Stimulated activated CD4-positive, alpha-beta T cell treated with anti-CD3 and anti-CD28 coated beads, Interleukin-12 subunit alpha, Interleukin-12 subunit beta, amount 100 ng/mL, for 4 hours (primary cell): ENCODE results near the gene FHIP1B.

Experiments used
- DNase-seq: peaks from one replicate; pipeline ENCODE4 v3.0.0-alpha.2; 2020

FHIP1B gene

DNA sequence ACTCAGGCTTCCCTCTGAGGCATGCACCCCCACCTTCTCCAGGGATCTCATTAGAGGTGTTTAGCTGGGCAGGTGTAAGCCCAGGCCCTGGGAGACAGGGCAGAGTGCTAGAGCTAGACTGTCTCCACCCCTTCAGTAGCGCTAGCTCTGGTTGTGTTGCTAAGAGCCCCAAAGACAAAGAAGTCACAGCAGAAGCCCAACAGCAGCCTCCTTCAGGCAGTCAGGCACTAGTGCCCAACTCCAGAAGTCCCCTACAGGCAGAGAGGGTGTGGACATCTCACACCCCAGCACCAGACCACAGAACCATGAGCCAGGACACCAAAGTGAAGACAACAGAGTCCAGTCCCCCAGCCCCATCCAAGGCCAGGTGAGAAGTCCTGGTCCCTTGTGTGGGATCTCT lies 4.5 kb upstream of the FHIP1B start, which contains the start of gene CNGA4:
Gene CNGA4 (plus strand): TSS at position 188 of the 400 bp plus-strand sequence. CDS start 118 bp downstream, at position 306.
- DNase-seq: no peak

DNA sequence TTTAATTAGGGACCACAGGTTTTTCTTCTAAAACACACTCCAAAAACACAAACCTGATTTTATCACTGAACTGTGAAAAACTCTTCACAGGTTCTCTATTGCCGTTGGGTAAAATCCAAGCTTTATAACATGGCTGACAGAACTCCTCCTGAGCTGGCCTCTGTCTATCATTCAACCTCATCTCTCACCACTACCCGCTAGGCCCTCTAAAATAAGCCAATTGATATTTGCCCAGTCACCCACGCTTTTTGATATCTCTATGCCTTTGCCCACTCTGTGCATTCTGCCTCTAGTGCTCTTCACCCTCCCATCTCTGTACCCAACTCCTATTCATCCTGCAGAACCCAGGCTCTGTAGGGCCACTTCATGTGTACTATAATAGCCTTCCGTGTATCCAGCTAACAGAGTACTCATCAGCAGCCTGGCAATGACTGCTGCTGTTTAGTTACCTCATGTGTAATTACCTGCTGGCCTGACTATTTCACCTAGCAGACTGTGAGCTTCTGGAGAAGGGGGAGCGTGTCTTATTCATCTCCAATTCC lies 3.4 kb upstream of the FHIP1B start:
- DNase-seq: no peak

DNA sequence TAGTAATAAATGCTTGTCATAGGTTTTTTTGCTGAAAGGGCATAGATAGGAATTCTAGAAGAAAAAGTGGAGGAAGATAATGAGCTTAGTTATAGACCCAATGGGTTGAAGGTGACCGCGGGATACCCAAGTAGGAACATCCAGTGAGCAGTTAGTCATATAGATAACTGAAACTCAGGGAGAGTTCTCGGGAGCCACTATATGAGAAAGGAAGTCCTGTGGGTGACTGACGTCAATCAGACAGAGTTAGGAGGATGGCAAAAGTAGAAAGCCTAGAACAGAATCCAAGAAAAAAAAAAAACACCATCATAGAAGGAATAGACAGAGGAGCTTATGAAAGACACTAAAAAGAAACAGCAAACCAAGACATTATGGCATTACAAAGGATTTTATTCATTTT lies 2.8 kb upstream of the FHIP1B start:
- no peak for DNase-seq

DNA sequence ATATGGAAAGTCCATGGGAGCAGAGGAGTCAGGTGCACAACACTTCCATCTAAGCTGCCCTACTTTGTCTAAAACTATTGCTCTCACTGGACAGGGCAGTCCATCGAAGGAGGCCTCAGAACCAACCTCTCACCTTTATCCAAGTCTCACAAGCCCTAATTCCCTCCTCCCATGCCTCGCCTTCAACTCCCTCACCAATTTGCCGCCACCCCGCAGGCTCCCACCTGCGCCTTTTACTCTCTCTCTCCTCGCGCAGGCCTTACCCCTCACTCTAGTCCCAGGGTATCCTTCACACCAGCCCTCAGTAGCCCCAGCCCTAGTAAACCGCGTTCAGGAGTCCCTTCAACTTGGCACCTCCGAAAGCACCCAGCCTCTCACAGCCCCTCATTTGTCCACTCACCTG lies 451 bp downstream of the FHIP1B start:
- DNase-seq: no peak

DNA sequence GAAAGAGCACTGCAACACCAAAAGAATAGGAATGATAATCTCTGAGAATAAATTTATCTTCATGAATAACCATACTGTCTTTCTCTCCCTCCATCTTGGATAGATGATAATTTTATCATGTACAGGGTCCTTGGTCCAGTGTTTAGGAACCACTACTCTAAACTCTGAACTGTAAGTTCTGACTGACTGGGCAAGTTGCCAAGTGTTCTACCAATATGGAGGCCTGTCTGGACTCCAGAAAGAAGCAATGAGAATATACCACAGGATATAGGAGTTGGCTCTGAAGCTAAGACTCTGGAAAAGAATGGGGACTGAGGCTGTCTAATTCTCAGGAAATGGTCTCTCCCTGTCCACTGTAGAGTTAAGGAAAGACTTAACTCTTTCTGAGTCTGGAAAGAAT lies 1.5 kb downstream of the FHIP1B start:
- no peak for DNase-seq

DNA sequence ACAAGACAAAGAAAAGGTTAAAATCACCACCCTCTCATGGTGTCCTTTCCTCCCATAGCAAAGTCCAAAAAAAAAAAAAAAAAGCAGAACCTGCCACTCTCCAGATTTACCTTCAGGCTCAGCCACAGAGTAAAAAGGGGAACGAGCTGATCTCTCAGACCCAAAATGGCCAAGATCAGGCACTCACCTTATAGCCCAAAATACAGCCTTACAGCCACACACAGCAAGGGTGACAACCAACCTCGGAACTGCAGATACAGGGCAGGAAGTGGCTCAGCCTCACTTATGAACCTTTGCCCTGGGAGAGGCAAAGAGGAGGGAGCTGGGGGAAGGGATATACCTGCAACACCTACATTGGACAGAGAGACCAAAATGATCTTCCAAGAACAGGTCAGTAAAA lies 4.5 kb downstream of the FHIP1B start:
- DNase-seq: no peak

DNA sequence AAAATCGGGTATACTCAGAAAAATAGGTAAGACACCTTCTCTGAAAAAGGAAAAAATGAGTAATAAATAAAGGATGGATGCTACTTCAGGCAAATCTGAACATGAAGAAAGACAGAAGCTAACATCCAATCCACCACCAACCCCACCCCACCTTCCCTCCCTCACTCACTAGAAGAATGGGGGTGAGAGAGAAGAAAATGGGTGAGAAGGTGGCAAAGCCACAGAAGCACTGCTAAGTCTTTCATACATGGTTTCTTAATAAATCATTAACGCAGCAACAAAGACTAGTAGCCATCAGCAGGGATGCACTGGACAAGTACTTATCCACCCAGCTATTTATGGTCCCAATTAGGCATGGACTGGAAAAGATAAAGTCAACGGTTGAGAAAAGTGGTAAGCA lies 5.9 kb downstream of the FHIP1B start:
- DNase-seq: no peak

DNA sequence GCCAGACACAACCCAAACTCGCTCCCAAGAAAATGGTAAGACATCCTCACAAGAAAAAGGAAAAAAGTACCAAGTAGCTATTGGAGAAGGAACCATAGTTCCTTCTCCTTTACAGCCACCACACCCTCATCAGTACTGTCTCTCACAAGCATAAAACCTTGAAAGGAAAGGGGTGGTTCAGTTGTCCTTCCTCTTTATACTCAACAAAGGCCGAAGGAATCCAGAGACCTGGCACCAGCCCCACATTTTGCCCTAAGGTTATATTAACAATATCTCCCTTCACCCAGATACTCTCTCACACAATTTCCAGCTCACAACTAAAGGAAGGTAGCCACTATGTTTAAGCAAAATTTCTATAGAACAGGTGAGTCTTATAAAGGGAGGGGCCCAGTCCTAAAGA lies 8.5 kb downstream of the FHIP1B start:
- DNase-seq: no peak

DNA sequence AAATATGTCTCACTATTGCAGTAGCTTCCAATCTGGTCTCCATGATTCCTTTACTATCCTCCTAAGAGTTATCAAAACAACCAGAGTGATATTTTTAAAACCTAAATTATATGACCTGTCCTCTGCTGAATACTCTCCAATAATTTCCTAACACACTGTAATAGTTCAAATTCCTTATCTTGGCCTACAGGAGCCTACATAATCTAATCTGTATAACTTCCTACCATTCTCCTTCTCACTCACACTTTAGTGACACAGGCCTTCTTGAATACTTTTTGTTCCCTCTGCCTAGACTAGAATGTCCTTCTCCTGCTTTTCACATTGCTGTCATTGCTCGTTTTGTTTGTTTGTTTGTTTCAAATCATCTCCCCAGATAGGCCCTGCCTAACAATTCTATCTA lies 9.4 kb downstream of the FHIP1B start:
- no peak for DNase-seq

DNA sequence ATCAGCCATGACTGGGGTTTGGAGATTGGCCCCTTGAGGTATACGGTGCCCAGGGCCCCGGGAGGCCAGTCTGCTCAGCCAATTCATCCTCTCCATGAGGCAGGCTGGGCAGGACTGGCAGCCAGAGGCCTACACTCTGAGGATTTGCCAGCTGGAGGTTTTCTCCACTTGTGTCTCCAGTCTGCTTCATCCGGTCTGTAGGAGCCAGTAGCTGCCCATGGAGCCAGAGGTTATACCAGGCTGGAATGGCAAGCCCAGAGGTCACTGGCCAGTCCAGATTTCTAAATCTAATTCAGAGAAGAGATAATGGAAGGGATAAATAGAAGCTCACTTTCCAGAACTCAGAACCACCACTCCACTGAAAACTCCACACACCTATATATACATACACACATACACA lies 10.0 kb downstream of the FHIP1B start:
- DNase-seq: no peak

DNA sequence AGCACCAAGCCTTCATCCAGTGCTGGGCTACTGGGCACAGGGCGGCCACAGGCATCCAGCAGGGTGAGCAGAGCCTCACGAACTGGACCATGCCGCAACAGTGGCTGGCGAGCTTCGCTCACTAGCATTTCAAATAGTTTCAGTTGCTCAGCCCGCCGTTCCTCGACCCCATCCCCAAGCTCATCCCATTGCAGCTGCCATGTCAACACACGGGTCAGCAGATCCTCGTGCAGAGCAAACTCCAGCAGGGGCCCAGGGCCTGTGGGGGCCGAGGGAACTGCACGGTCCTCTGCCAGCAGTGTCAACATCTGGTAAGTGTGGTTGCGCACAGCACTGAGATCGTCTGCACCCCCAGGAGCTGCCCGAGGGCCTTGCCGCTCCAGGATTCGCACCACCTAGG lies 10.6 kb downstream of the FHIP1B start:
- DNase-seq: no peak

DNA sequence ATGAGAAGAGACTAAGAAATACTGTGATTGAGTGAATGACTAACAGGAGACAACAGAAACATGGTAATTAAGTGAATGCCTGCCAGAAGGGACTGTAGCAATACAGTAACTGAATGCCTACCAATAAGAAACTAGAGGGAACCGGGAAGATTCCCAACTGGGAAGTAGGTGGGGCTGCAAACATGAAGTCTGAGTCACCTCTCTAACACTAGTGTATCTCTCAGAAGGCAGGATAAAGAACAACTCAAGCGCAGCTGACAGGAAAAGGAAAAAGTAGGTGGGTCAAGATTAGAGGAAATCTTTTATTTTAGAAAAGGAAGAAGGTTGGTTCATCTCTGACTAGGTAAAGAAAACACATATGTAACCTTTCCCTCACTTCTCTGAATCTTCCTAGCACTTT lies 15.1 kb downstream of the FHIP1B start:
- no peak for DNase-seq

DNA sequence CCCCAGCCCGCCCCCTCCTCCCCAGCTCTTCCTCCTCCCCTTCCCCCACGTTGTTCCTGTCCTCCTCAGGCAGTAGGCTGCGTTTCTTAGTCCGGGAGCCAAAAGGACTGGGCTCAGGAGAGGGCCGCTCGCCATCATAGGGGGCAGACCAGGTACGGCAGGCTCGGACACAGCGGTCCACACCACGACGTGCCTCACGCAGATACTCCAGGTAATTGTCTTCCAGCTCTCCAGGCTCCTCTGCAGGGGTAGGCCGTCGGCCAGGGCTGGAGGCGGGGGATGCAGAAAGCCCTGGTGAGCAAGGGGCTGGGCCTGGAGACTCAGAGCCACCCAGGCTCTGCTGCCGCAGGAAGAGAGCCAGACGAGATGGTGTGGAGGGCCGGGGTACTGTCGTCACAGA lies 16.7 kb downstream of the FHIP1B start:
- DNase-seq: no peak

DNA sequence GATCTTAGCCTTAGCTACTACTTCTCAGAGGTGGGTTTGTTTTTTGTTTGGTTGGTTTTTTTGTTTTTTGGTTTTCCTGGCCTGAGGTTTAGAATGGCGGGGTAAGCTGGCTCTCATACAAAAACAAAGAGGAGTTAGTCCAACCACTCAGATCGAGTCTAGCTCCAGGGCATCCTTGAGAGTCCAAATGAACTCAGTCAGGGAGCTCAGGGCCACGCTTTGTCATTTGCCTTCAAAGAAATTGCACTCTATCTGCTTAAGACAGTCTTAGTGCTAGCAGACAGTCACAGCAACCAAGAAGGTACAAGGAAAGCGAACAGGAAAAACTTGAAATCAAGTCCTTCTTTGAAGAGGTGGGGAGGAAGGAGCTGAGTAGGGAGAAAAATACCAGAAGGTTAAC lies 17.9 kb downstream of the FHIP1B start:
- no peak for DNase-seq

DNA sequence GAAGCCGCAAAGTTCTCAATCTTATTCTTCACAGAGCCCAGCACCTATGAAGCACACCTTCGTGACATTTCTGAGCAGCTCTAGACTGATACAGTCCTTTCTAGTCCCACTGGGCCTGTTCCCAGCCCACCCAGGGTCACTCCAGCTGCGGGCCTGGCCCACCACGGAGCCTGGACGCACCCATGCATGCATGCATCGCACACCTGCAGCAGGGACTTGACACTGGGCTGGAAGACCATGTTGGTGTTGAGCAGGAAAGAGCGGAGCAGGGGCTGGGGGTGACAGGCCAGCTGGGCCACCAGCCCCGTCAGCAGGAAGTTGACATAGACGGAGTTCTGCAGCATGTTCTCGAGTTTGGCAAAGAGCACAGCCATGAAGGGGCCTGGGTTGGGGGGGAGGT lies 19.9 kb downstream of the FHIP1B start:
- no peak for DNase-seq

DNA sequence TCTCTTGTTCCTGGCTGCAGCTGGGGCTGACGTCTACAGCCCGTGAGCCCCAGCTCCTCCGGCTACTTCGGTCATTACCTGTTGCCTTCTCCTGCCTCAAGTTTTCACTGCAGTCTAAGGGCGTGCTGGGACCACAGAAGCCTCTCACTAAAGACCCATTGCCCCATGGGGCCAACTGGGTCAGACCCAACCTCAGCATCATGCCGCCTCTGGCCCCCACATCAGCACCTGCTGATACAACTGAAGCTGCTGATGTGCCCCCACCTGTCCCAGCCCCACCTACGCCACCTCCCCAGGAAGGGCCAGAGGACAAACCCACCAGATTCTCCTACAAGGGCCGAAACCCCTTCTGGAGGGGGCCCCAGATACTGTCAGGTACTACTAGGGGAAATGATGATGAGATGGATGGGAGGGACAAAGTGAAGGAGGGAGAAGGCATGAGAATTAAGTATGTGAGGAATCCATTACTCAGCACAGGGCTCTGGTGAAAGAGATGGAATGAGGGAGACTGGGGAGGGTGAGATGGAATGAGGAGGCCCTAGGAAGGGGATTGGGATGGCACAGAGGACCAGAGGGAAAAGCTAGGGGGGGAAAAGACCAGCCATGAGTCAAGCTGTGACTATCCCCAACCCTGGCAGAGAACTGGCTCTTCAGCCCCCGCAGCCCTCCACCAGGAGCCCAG lies 24.0 kb downstream of the FHIP1B start:
- DNase-seq: no peak

DNA sequence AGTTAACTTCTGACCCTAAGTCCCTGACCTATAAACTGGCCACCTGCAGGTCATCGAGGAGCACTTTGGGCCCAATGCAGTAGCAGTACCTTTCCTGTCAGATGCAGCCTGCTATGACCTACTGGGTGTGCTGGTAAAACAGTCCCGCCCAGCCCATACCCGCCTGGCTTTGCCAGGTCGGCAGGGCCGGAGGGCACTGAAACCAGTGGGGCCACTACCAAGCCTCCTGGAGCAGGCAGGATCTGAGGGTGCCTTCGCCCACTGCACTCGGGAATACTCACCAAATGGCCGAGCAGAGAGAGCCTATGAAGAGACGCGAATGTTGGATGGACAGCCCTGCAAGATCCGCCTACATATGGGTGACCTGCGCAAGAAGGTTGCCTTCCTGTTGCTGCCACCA lies 24.6 kb downstream of the FHIP1B start:
- no peak for DNase-seq

DNA sequence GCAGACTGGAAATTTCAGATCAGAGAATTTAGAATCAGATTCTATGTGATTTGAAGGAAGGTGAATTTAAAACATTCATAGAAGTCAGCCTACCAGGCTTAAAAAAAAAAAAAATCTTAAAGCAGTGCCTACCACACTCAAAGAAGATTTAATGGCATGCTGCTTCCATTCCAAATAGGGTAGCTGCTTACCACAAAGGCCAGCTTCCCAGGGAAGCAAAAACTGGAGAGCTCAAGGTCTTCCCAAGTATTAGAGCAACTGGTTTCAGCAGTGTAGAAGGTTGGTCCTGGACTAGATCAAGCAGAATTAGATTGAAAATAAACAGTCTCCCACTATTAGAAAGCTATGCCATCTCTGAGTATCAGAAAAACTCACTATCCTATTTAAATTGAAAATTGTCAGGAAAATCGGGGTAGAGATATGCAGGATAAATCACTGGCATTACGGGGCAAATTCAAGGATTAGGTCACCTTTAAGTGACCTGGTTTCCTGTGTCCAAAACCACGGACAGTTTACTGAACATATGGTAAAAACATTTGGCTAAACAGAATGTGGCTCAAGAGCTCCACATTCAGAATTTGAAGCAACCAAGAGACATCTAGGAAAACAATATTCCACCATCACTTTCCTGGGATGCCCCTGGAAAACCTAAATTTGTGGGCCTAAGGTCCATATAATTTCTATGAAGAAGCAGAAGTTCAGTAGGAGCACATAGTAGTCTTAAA lies 27.8 kb downstream of the FHIP1B start:
- DNase-seq: no peak

DNA sequence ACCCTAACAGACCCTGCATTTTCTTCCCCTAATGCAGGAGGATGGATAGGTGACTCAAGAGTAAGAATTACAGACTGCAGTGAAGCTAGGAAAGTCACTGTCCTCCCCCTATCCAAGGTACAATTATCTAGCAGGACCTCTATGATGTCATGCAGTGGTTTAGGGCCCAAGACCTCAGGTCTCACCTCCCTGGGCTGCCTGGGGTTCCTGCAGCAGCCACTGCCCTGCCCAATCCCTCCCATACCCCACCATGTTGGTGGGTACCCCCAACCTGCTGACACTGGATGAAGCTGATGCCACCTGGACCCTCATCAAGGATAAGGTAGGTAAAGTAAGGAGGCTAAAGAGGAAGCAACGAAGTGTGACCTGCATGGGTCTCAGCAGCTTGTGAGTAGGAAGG lies 29.1 kb downstream of the FHIP1B start, which contains the start of gene C11orf42:
Gene C11orf42 (plus strand): TSS at position 192 of the 400 bp plus-strand sequence. CDS start 59 bp downstream, at position 251.
- DNase-seq: no peak

DNA sequence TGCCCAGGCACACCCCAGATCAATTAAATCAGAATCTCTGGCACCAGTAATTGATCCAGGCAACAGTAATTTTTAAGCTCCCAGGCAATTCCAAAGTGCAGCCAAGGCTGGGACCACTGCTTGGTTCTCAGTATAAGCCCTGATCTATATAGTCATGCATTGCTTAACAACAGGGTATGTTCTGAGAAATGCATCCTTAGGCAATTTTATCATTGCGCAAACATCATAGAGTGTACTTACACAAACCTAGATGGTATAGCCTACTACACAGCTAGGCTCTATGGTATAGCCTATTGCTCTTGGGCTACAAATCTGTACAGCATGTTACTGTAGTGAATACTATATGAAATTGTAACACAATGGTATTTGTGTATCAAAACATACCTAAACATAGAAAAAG lies 29.7 kb downstream of the FHIP1B start:
- no peak for DNase-seq

DNA sequence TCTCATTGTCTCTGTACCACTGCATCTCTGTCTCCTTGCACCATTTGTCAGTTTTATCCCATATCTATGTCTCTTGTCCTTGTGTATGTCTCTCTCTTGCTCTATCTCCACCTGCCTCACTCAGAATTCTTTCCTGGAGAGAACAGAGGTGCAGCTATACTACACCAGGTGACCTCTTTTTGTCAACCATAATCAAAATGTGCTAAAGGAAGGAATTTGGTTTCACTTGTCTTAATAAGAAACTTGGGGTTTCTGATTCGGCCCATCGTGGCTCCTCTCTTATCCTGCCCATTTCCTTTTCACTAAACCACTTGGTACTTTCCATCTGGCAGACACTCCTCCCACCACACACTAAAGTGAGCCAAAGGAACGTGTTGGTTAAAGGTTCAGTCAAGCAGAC lies 31.1 kb downstream of the FHIP1B start:
- DNase-seq: no peak

DNA sequence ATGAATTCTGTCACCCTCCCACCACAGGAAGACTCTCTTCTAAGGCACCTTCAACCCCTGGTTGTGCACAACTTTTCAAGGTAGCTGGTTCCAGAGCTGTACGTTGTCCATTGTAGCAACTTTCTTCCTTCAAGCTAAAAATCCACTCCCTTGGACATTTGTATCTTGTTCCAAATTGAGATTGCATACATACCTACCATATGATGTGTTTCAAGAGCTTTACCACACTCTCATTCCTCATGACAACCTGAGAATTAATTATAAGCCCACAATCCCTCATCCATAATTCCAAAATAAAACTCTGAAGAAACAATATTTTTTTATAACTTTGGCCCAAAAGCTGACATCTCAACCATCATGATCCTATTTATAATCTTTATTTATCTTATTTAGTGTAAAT lies 32.4 kb downstream of the FHIP1B start:
- no peak for DNase-seq

DNA sequence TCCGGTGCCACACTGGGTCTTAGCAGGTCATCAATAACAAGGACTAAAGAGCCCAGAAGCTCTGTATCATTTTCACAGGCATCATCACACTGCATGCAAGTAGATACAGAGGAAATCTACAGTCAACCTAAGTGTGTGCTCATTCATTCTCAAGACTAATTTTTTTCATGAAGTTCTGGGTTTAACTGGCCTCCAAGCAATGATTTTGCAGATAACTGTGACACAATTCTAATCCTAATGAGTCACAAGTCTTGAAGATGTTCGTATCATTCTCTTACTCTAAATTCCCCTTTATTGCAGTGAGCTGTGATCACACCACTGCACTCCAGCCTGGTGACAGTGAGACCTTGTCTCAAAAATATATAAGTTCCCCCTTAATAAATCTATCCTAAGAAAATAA lies 33.0 kb downstream of the FHIP1B start:
- no peak for DNase-seq

DNA sequence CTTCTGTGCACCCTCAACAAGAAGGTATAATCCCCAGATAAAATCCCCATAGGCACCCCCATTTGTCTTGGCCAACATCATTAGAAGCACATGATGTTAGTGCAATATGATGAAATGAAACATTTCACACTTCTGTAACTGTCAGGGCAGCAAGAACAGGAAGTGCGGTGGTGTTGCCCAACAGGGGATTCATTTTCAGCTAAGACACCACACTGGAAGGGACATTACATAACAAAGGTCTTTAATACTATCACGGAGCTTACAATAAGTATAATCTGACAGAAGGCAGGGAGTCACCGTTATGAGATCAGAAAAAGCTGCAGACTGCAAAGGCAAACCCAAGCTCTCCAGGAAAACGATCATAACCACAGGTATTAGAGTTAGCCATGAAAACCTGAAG lies 33.5 kb downstream of the FHIP1B start:
- no peak for DNase-seq
